ENCODE results near the gene APOC3. TPM values are rescaled to one million over a fixed set of nuclear protein-coding genes. Genes with fewer than 3 reads are reported as not detected.

APOC3 gene
- total and polyA plus RNA-seq, 2 donors from 2014 or later: 35.6 TPM; not detected in 1

DNA sequence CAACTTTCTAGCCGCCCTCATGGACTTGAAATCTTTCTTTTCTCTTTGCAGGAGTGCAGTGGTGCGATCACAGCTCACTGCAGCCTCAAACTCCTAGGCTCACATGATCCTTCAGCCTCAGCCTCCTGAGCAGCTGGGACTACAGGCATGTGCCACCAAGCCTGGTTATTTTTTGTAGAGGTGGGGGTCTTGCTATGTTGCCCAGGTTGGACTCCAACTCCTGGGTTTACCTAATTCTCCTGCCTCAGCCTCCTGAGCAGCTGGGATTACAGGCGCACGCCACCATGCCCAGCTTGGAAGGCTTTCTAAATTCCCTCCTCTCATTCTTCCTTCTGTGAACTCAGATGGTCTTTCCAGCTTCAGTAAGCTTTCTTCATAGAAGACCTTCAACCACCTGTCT, 12.4 kb downstream of the APOC3 start:
- no peak for DNase-seq
- FAIRE-seq: no peak
- Histone ChIP-seq H3K4me3 (ENCODE audit: low read length in 3 of 3) (no peak overlapping the region), H3K27ac (ENCODE audit: low read depth in 2 of 2, low read length in 2 of 2) (no peak overlapping the region), H3K9me3 (ENCODE audit: control insufficient read depth in 2 of 3, insufficient read depth in 1 of 3, low read length in 3 of 3) (no peaks in the 10 kb centered on the region), H3K9ac (ENCODE audit: low read length in 3 of 3) (no peak overlapping the region), H3K4me1 (ENCODE audit: control insufficient read depth in 2 of 3, insufficient read depth in 2 of 3, low read depth in 1 of 3, low read length in 3 of 3) (peaks cover 0 to 9% (median 4%) of the 10 kb centered on the region in 3 donors), H3K27me3 (ENCODE audit: control insufficient read depth, insufficient read depth, low read length) (no peaks in the 10 kb centered on the region), H3K36me3 (ENCODE audit: control insufficient read depth in 2 of 3, insufficient read depth in 3 of 3, low read length in 3 of 3) (peaks cover 3 to 22% (median 15%) of the 10 kb centered on the region in 3 donors)
- intact Hi-C loops (cut with DNase I): no loop called here
- TF ChIP-seq, protein P1, sequence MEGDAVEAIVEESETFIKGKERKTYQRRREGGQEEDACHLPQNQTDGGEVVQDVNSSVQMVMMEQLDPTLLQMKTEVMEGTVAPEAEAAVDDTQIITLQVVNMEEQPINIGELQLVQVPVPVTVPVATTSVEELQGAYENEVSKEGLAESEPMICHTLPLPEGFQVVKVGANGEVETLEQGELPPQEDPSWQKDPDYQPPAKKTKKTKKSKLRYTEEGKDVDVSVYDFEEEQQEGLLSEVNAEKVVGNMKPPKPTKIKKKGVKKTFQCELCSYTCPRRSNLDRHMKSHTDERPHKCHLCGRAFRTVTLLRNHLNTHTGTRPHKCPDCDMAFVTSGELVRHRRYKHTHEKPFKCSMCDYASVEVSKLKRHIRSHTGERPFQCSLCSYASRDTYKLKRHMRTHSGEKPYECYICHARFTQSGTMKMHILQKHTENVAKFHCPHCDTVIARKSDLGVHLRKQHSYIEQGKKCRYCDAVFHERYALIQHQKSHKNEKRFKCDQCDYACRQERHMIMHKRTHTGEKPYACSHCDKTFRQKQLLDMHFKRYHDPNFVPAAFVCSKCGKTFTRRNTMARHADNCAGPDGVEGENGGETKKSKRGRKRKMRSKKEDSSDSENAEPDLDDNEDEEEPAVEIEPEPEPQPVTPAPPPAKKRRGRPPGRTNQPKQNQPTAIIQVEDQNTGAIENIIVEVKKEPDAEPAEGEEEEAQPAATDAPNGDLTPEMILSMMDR (IDR thresholded peaks at IDR 0.05; ENCODE audit: borderline replicate concordance, extremely low read depth, insufficient read depth): no peak

DNA sequence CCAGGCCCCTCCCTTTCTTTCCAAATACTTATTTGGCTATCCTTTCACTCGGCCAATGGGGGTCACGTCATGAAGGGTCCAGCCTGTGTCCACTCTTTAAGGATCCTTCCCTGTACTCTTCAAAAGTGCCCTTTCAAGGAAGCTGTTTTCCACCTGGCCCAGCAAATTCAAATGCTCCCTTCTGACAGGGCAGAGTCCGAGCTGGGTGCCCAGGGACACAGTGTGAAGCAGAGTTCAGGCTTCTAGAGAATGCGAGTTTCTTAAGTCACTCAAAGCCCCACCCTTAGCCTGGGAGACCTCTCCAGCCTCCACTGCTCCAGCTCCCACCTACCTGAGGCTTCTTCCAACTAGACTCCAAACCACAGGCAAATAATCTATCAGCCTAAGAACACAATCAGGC, 13.2 kb downstream of the APOC3 start:
- no peaks in the 10 kb centered on the region for H3K27me3 ChIP-seq (ENCODE audit: control insufficient read depth, insufficient read depth, low read length)
- DNase-seq (no peak), FAIRE-seq (no peak)
- no peak overlapping the region for H3K27ac ChIP-seq (ENCODE audit: low read depth in 2 of 2, low read length in 2 of 2)
- intact Hi-C loops (cut with DNase I): no loop called here
- TF ChIP-seq, protein P1 (IDR thresholded peaks at IDR 0.05; ENCODE audit: borderline replicate concordance, extremely low read depth, insufficient read depth): no peak
- H3K36me3 ChIP-seq (ENCODE audit: control insufficient read depth in 2 of 3, insufficient read depth in 3 of 3, low read length in 3 of 3): peaks cover 4 to 30% (median 18%) of the 10 kb centered on the region in 3 donors
- H3K9ac ChIP-seq (ENCODE audit: low read length in 3 of 3): no peak overlapping the region
- no peak overlapping the region for H3K4me3 ChIP-seq (ENCODE audit: low read length in 3 of 3)
- H3K4me1 ChIP-seq (ENCODE audit: control insufficient read depth in 2 of 3, insufficient read depth in 2 of 3, low read depth in 1 of 3, low read length in 3 of 3): peaks cover 0 to 9% (median 0%) of the 10 kb centered on the region in 3 donors
- H3K9me3 ChIP-seq (ENCODE audit: control insufficient read depth in 2 of 3, insufficient read depth in 1 of 3, low read length in 3 of 3): no peaks in the 10 kb centered on the region

DNA sequence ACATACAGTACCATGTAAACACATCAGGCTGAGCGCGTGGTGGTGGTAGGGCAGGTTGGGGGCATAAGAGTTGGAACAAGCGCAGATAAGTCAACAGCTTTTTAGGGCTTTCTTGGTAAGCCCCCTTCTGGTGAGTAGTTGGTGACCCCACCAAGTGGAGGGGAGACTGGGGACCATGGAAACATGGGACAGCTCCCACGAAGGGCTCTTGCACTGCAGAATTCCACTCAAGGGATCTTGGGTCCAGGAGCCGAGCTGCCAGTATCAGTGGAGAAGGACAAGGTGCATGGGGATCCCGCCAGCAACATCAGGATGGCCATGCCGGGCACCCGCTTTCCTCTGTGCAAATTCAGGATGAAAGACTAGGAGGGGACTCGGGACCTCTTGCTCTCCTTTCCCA, 14.0 kb downstream of the APOC3 start:
- intact Hi-C loops (cut with DNase I): no loop called here
- no peak for DNase-seq

More for the DNA sequence above, 14.0 kb downstream of the APOC3 start:
- Histone ChIP-seq H3K27me3 (ENCODE audit: control insufficient read depth, insufficient read depth, low read length) (no peaks in the 10 kb centered on the region), H3K4me1 (ENCODE audit: control insufficient read depth in 2 of 3, insufficient read depth in 2 of 3, low read depth in 1 of 3, low read length in 3 of 3) (peaks cover 0 to 9% (median 0%) of the 10 kb centered on the region in 3 donors), H3K4me3 (ENCODE audit: low read length in 3 of 3) (no peak overlapping the region), H3K9ac (ENCODE audit: low read length in 3 of 3) (no peak overlapping the region), H3K9me3 (ENCODE audit: control insufficient read depth in 2 of 3, insufficient read depth in 1 of 3, low read length in 3 of 3) (no peaks in the 10 kb centered on the region), H3K36me3 (ENCODE audit: control insufficient read depth in 2 of 3, insufficient read depth in 3 of 3, low read length in 3 of 3) (peaks cover 4 to 34% (median 18%) of the 10 kb centered on the region in 3 donors), H3K27ac (ENCODE audit: low read depth in 2 of 2, low read length in 2 of 2) (no peak overlapping the region)
- FAIRE-seq: no peak
- TF ChIP-seq, protein P1 (IDR thresholded peaks at IDR 0.05; ENCODE audit: borderline replicate concordance, extremely low read depth, insufficient read depth): no peak

Measured in kidney (tissue), 14 donors.